K562 (cell line): ENCODE data around the gene MSRB2. TPM values are rescaled to one million over a fixed set of nuclear protein-coding genes. Genes with fewer than 3 reads are reported as not detected.

ENCODE experiments used
- ATF3 ChIP-seq, 2 experiments: fragments of 450-650 bp in 1 of 2; sonication (generic) in 1 of 2; formaldehyde crosslinking in 1 of 2; IDR thresholded peaks in 1 of 2; conservative IDR thresholded peaks in 1 of 2; 2 replicates each; pipeline versions ENCODE4 v1.6.1 to v1.8.1; 2016 to 2023; ENCODE audit warnings: mild to moderate bottlenecking in 2 of 2, moderate library complexity in 2 of 2, inconsistent platforms in 1 of 2, missing genetic modification reagents in 1 of 2
- CAMTA2 ChIP-seq: fragments of 250-450 bp; sonication (Bioruptor Pico); conservative IDR thresholded peaks from 2 replicates; pipeline ENCODE4 v1.5.1; 2022
- CBFA2T2 ChIP-seq: fragments of 450-650 bp; conservative IDR thresholded peaks from 2 replicates; pipeline ENCODE4 v1.6.1; 2017; ENCODE audit warnings: mild to moderate bottlenecking
- CHD2 ChIP-seq: IDR thresholded peaks from 2 replicates; pipeline ENCODE4 v1.6.1; 2011; ENCODE audit warnings: low read depth, low read length
- CREB3 ChIP-seq: fragments of 450-650 bp; conservative IDR thresholded peaks from 2 replicates; pipeline ENCODE4 v1.6.1; 2016; ENCODE audit warnings: missing genetic modification characterization, low read depth, mild to moderate bottlenecking, missing compliant biosample characterization, moderate library complexity
- CSDE1 ChIP-seq, 2 experiments: fragments of 450-650 bp; IDR thresholded peaks; 2 replicates each; pipeline ENCODE4 v1.6.1; 2016; ENCODE audit warnings: mild to moderate bottlenecking in 1 of 2
- E2F6 ChIP-seq, 2 experiments: IDR thresholded peaks; 2 replicates each; pipeline ENCODE4 v1.6.1; 2011; ENCODE audit warnings: borderline replicate concordance in 1 of 2, control low read depth in 1 of 2, low read depth in 1 of 2, low read length in 1 of 2, mild to moderate bottlenecking in 1 of 2, mixed read lengths in 1 of 2, moderate library complexity in 1 of 2; ENCODE audit not compliant: insufficient read depth in 1 of 2, insufficient read length in 1 of 2, poor library complexity in 1 of 2, severe bottlenecking in 1 of 2; ENCODE audit errors: extremely low read depth in 1 of 2
- ERF ChIP-seq: fragments of 450-650 bp; formaldehyde crosslinking; IDR thresholded peaks from 2 replicates; pipeline ENCODE4 v1.4.0; 2020; ENCODE audit warnings: mild to moderate bottlenecking, mixed read lengths
- FOXM1 ChIP-seq, 2 experiments: fragments of 450-650 bp in 1 of 2; sonication (generic) in 1 of 2; formaldehyde crosslinking in 1 of 2; IDR thresholded peaks; 2 replicates each; pipeline versions ENCODE4 v1.6.1 to v1.9.0; 2017 to 2022; ENCODE audit warnings: low read depth in 2 of 2, mild to moderate bottlenecking in 2 of 2, missing genetic modification reagents in 1 of 2, moderate library complexity in 1 of 2
- GABPB1 ChIP-seq: sonication (generic); formaldehyde crosslinking; IDR thresholded peaks from 2 replicates; pipeline ENCODE4 v1.8.0; 2022; ENCODE audit warnings: mild to moderate bottlenecking, missing genetic modification reagents
- HEY1 ChIP-seq: fragments of 250-450 bp; sonication (Bioruptor Pico); IDR thresholded peaks from 2 replicates; pipeline ENCODE4 v1.5.0; 2020; ENCODE audit warnings: mild to moderate bottlenecking, moderate library complexity, borderline replicate concordance
- NFE2L1 ChIP-seq: fragments of 450-650 bp; IDR thresholded peaks from 2 replicates; pipeline ENCODE4 v1.6.1; 2016; ENCODE audit warnings: missing genetic modification characterization, low read depth, mild to moderate bottlenecking, missing compliant biosample characterization, moderate library complexity, borderline replicate concordance
- POLR2A ChIP-seq: fragments of 450-650 bp; conservative IDR thresholded peaks from 2 replicates; pipeline ENCODE4 v1.6.1; 2016
- PYGO2 ChIP-seq: fragments of 450-650 bp; IDR thresholded peaks from 2 replicates; pipeline ENCODE4 v1.6.1; 2016; ENCODE audit warnings: mild to moderate bottlenecking, missing genetic modification characterization, moderate library complexity, missing compliant biosample characterization
- SMARCE1 ChIP-seq: fragments of 450-650 bp; IDR thresholded peaks from 2 replicates; pipeline ENCODE4 v1.7.1; 2016; ENCODE audit warnings: mild to moderate bottlenecking
- SRSF9 ChIP-seq: fragments of 200-400 bp; formaldehyde crosslinking; IDR thresholded peaks from 2 replicates; pipeline ENCODE4 v1.6.1; 2017; ENCODE audit warnings: low read depth, low read length, borderline replicate concordance
- TRIM24 ChIP-seq, 2 experiments: fragments of 450-650 bp; IDR thresholded peaks; 2 replicates each; pipeline ENCODE4 v1.6.1; 2016
- ZBED1 ChIP-seq: IDR thresholded peaks from 2 replicates; pipeline ENCODE4 v1.6.1; 2014
- ZBTB1 ChIP-seq: sonication (generic); formaldehyde crosslinking; IDR thresholded peaks from 2 replicates; pipeline ENCODE4 v1.8.1; 2023; ENCODE audit warnings: missing genetic modification reagents, low read depth, mild to moderate bottlenecking, borderline replicate concordance
- ZBTB43 ChIP-seq: sonication (generic); formaldehyde crosslinking; IDR thresholded peaks from 2 replicates; pipeline ENCODE4 v1.8.0; 2023; ENCODE audit warnings: mild to moderate bottlenecking, missing genetic modification reagents
- ZNF224 ChIP-seq: sonication (generic); formaldehyde crosslinking; IDR thresholded peaks from 2 replicates; pipeline ENCODE4 v1.8.0; 2022; ENCODE audit warnings: mild to moderate bottlenecking, missing genetic modification reagents
- ZNF780A ChIP-seq: fragments of 250-450 bp; sonication (Bioruptor Pico); IDR thresholded peaks from 2 replicates; pipeline ENCODE4 v1.5.0; 2021; ENCODE audit warnings: mild to moderate bottlenecking
- polyA plus RNA-seq, 8 experiments: library from polyadenylated mRNA; depleted of rRNA in 4 of 8; stranded (reverse) in 5 of 8; unstranded in 3 of 8; fragments of >200 nt; fragmentation: Nextera tagmentation in 2 of 8; fragmentation: Illumina TruSeq in 1 of 8; extraction: Ambion mirVana in 2 of 8; extraction: Trizol in 1 of 8; gene quantifications; 2 replicates each; pipeline versions ENCODE4 v1.2.1 to v1.2.3, GENCODE V29; 2011 to 2014; ENCODE audit warnings: inconsistent platforms in 1 of 8, missing spikeins in 1 of 8
- total RNA-seq, 7 experiments: library from RNA; depleted of rRNA in 6 of 7; stranded (reverse); fragments of >200 nt in 6 of 7; fragmentation: Illumina TruSeq in 2 of 7; extraction: Trizol in 2 of 7; gene quantifications; 2 replicates each; pipeline versions ENCODE4 v1.2.1 to v1.2.3, GENCODE V29; 2011 to 2021; ENCODE audit warnings: low replicate concordance in 1 of 7
- TF ChIP-seq, protein P1 (sequence below): fragments of 450-650 bp; IDR thresholded peaks from 2 replicates; pipeline ENCODE4 v1.6.1; 2016; ENCODE audit warnings: antibody characterized with exemption

The MSRB2 gene
- total and polyA plus RNA-seq, 9 of the 15 experiments (the other 6 are each of a cell fraction or from before 2014, with no cell fraction given), result 1.5 to 22.3 (median 5.9) TPM

GRCh38 chr10:23063045-23063972 is 32.1 kb upstream of the MSRB2 start (continued):
- no peak for TF ChIP-seq E2F6 (IDR thresholded peaks at IDR 0.05; ENCODE audit: borderline replicate concordance in 1 of 2, extremely low read depth in 1 of 2, insufficient read depth in 1 of 2, insufficient read length in 1 of 2, low read depth in 1 of 2, low read length in 1 of 2, poor library complexity in 1 of 2, severe bottlenecking in 1 of 2)
- TF ChIP-seq GABPB1, result no peak
- no peak for TF ChIP-seq NFE2L1 (tag)
- no peak for TF ChIP-seq HEY1 (CRISPR knock-in tag)
- TF ChIP-seq ZNF224, result no peak
- no peak for TF ChIP-seq CREB3
- no peak for TF ChIP-seq POLR2A
- peak; percentile 77 for TF ChIP-seq ATF3 (IDR thresholded peaks at IDR 0.05)
- no peak for TF ChIP-seq ATF3 (CRISPR knock-in tag; conservative IDR thresholded peaks at IDR 0.05)
- TF ChIP-seq, protein P1, sequence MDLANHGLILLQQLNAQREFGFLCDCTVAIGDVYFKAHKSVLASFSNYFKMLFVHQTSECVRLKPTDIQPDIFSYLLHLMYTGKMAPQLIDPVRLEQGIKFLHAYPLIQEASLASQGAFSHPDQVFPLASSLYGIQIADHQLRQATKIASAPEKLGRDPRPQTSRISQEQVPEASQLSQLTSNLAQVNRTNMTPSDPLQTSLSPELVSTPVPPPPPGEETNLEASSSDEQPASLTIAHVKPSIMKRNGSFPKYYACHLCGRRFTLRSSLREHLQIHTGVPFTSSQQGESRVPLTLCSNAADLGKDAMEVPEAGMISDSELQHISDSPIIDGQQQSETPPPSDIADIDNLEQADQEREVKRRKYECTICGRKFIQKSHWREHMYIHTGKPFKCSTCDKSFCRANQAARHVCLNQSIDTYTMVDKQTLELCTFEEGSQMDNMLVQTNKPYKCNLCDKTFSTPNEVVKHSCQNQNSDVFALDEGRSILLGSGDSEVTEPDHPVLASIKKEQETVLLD, result no peak
- TF ChIP-seq ERF (CRISPR knock-in tag), result no peak
- TF ChIP-seq CSDE1 (IDR thresholded peaks at IDR 0.05), result no peak
- no peak for TF ChIP-seq ZBED1
- TF ChIP-seq CBFA2T2, result no peak
- TF ChIP-seq SRSF9, result no peak
- TF ChIP-seq SMARCE1, result peak; percentile 32
- TF ChIP-seq ZBTB43 (CRISPR knock-in tag), result no peak
- no peak for TF ChIP-seq CAMTA2 (CRISPR knock-in tag)
- TF ChIP-seq PYGO2, result no peak
- no peak for TF ChIP-seq ZNF780A
- no peak for TF ChIP-seq TRIM24 (IDR thresholded peaks at IDR 0.05)
- no peak for TF ChIP-seq CHD2
- TF ChIP-seq FOXM1 (IDR thresholded peaks at IDR 0.05; ENCODE audit: low read depth), result no peak
- TF ChIP-seq FOXM1 (CRISPR knock-in tag; IDR thresholded peaks at IDR 0.05; ENCODE audit: low read depth), result no peak
- no peak for TF ChIP-seq ZBTB1
